Smooth muscle cell (in vitro differentiated cells): ENCODE measurements around the gene IQCF5. TPM values are rescaled to one million over a fixed set of nuclear protein-coding genes. Genes with fewer than 3 reads are reported as not detected.

Source experiments
- DNase-seq: peaks from one replicate; lab custom pipeline; 2025; ENCODE audit not compliant: unreplicated experiment; lab: John Stamatoyannopoulos, UW
- H2AFZ ChIP-seq: fragments of 200-600 bp; sonication (generic); 2 replicates; pipeline ENCODE4 v1.6.0; 2016; ENCODE audit warnings: antibody characterized with exemption, low read depth, mild to moderate bottlenecking
- H3F3A ChIP-seq: fragments of 200-600 bp; sonication (generic); 2 replicates; pipeline ENCODE4 v1.6.0; 2017; ENCODE audit warnings: antibody characterized with exemption, low read depth
- H3K27ac ChIP-seq: fragments of 200-600 bp; sonication (generic); 2 replicates; pipeline ENCODE4 v1.5.1; 2016; ENCODE audit warnings: low read depth, mild to moderate bottlenecking
- H3K27me3 ChIP-seq: fragments of 200-600 bp; sonication (generic); 2 replicates; pipeline ENCODE4 v1.6.1; 2016; ENCODE audit warnings: low read depth, mild to moderate bottlenecking
- H3K36me3 ChIP-seq: fragments of 200-600 bp; sonication (generic); 2 replicates; pipeline ENCODE4 v1.5.1; 2016; ENCODE audit warnings: low read depth
- H3K4me1 ChIP-seq: fragments of 200-600 bp; sonication (generic); 2 replicates; pipeline ENCODE4 v1.5.1; 2016; ENCODE audit warnings: low read depth
- H3K4me2 ChIP-seq: fragments of 200-600 bp; sonication (generic); 2 replicates; pipeline ENCODE4 v1.6.0; 2016; ENCODE audit warnings: mild to moderate bottlenecking
- H3K4me3 ChIP-seq: fragments of 200-600 bp; sonication (generic); 2 replicates; pipeline ENCODE4 v1.5.1; 2016; ENCODE audit warnings: mild to moderate bottlenecking
- H3K79me2 ChIP-seq: fragments of 200-600 bp; sonication (generic); 2 replicates; pipeline ENCODE4 v1.6.0; 2016; ENCODE audit warnings: low read depth, mild to moderate bottlenecking
- H3K9ac ChIP-seq: fragments of 200-600 bp; sonication (generic); 2 replicates; pipeline ENCODE4 v1.6.0; 2016; ENCODE audit warnings: low read depth
- H3K9me3 ChIP-seq: fragments of 200-600 bp; sonication (generic); replicated peaks from 2 replicates; pipeline ENCODE4 v1.5.1; 2016; ENCODE audit warnings: low read depth
- H4K20me1 ChIP-seq: fragments of 200-600 bp; sonication (generic); 2 replicates; pipeline ENCODE4 v1.6.0; 2016; ENCODE audit warnings: low read depth
- CTCF ChIP-seq: fragments of 200-600 bp; sonication (generic); IDR thresholded peaks from 2 replicates; pipeline ENCODE4 v1.5.1; 2017; ENCODE audit warnings: borderline replicate concordance, mild to moderate bottlenecking, antibody characterized with exemption; ENCODE audit not compliant: insufficient read depth, poor library complexity, severe bottlenecking
- WGBS: methylation state at CpG from one replicate; pipeline ENCODE4 v1.1.7; 2016; ENCODE audit warnings: low lambda C conversion rate; 5-methylcytosine and 5-hydroxymethylcytosine counted together
- polyA plus RNA-seq: library from polyadenylated mRNA; unstranded; fragments of >200 nt; fragmentation: Nextera tagmentation; extraction: Ambion mirVana; gene quantifications from 2 replicates; pipeline ENCODE4 v1.2.1, GENCODE V29; 2016
- total RNA-seq: library from RNA; depleted of rRNA; stranded (reverse); fragments of >200 nt; gene quantifications from 2 replicates; pipeline ENCODE4 v1.2.3, GENCODE V29; 2014

IQCF5 gene
- total and polyA plus RNA-seq, 2 experiments from 2014 or later: not detected

GRCh38 chr3:51896607-51897305 is 21.4 kb upstream of the IQCF5 start:
- H3K9me3 ChIP-seq: no peaks in the 10 kb centered on the region
- no peak overlapping the region for H3K4me3 ChIP-seq
- H2AFZ ChIP-seq: no peak overlapping the region
- H3F3A ChIP-seq: no peaks in the 10 kb centered on the region
- no peak for TF ChIP-seq CTCF
- no peaks in the 10 kb centered on the region for H3K27me3 ChIP-seq
- H3K9ac ChIP-seq: no peak overlapping the region
- no peaks in the 10 kb centered on the region for H3K4me1 ChIP-seq
- DNase-seq: no peak
- H3K79me2 ChIP-seq: no peaks in the 10 kb centered on the region
- H3K4me2 ChIP-seq: no peak overlapping the region
- WGBS: 98% methylated on average over 10 of the region's 10 CpGs
- H3K27ac ChIP-seq: no peak overlapping the region
- no peaks in the 10 kb centered on the region for H4K20me1 ChIP-seq
- H3K36me3 ChIP-seq: no peaks in the 10 kb centered on the region

GRCh38 chr3:51894939-51895338 is 19.5 kb upstream of the IQCF5 start:
- Histone ChIP-seq H3F3A (no peaks in the 10 kb centered on the region), H3K4me1 (no peaks in the 10 kb centered on the region), H3K27me3 (no peaks in the 10 kb centered on the region), H3K36me3 (no peaks in the 10 kb centered on the region), H3K4me2 (no peak overlapping the region), H3K4me3 (no peak overlapping the region), H3K27ac (no peak overlapping the region), H3K79me2 (no peaks in the 10 kb centered on the region), H3K9me3 (no peaks in the 10 kb centered on the region), H2AFZ (no peak overlapping the region), H3K9ac (no peak overlapping the region), H4K20me1 (no peaks in the 10 kb centered on the region)
- no peak for DNase-seq
- no peak for TF ChIP-seq CTCF
- 97% methylated on average over 16 of the region's 16 CpGs for WGBS

DNA sequence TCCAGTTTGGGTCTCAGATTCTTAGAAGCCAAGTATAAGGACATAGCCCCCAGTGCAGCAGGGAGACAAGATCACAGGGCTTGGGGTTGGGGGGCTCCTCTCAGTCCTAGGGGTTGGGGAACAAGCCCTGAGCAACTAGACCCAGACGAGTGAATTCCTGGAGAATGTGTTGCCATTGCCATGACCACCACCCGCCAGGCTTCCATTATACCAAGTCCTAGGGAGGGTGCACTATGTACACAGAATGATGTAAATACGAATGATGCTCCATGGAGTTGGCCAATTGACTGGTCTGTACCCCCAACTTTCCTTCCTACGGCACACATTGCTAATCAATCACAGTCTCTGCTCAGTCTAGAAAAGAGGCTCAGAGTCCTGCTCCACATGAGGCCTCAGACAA is 19.0 kb upstream of the IQCF5 start:
- no peak overlapping the region for H3K4me2 ChIP-seq
- 83% methylated on average over 4 of the region's 4 CpGs for WGBS
- H3K4me1 ChIP-seq: no peaks in the 10 kb centered on the region
- H3K9me3 ChIP-seq: no peaks in the 10 kb centered on the region
- no peaks in the 10 kb centered on the region for H3K79me2 ChIP-seq
- no peak overlapping the region for H2AFZ ChIP-seq
- no peak for TF ChIP-seq CTCF
- H3K27ac ChIP-seq: no peak overlapping the region
- H3F3A ChIP-seq: no peaks in the 10 kb centered on the region
- DNase-seq: no peak
- H3K36me3 ChIP-seq: no peaks in the 10 kb centered on the region
- H3K9ac ChIP-seq: no peak overlapping the region
- H3K27me3 ChIP-seq: no peaks in the 10 kb centered on the region
- H4K20me1 ChIP-seq: no peaks in the 10 kb centered on the region
- H3K4me3 ChIP-seq: no peak overlapping the region
